HepG2 (cell line): ENCODE results near the gene NHSL1. TPM values are rescaled to one million over a fixed set of nuclear protein-coding genes. Genes with fewer than 3 reads are reported as not detected.

ENCODE experiments used
- ATAC-seq: fragments of 200-7000 bp; cut with Tn5 transposase; 3 replicates; pipeline ENCODE4 v1.9.1; 2020; ENCODE audit warnings: mild to moderate bottlenecking, moderate library complexity
- BruUV-seq: library from RNA; stranded (reverse); fragments of 400-500 nt; replicated peaks from 2 replicates; lab custom pipeline; 2021; lab: Mats Ljungman, UMichigan
- CTCF ChIA-PET: fragments of 300-600 bp; formaldehyde crosslinking; extraction: SDS; loops from one replicate; lab custom pipeline; 2021; ENCODE audit warnings: low total read pairs, inconsistent platforms, low intra/inter-chr PET ratio; lab: Yijun Ruan, JAX
- POLR2A ChIA-PET: fragments of 350-600 bp; sonication (Branson Sonifier 250); formaldehyde crosslinking; loops from one replicate; lab custom pipeline; 2020; ENCODE audit warnings: antibody characterized with exemption, inconsistent platforms; lab: Yijun Ruan, JAX
- DNase-seq: peaks from one replicate; pipeline ENCODE4 v3.0.0-alpha.2; 2015; ENCODE audit warnings: low spot score
- FAIRE-seq: peaks from 3 replicates; lab custom pipeline; 2011; peaks lifted over from hg19 to GRCh38; lab: Jason Lieb, UNC
- H2AFZ ChIP-seq: one replicate; pipeline ENCODE4 v1.6.1; 2011; ENCODE audit warnings: low read length, inconsistent platforms
- H3K27ac ChIP-seq: fragments of 300-600 bp; 3 replicates; pipeline ENCODE4 v1.8.0; 2011; ENCODE audit warnings: mixed run types, mild to moderate bottlenecking, mixed read lengths, low read length, inconsistent platforms; ENCODE audit not compliant: insufficient read depth; ENCODE audit errors: extremely low read length
- H3K27me3 ChIP-seq, 2 experiments: fragments of 200-600 bp in 1 of 2; 2 replicates in 1 of 2; 3 replicates in 1 of 2; pipeline versions ENCODE4 v1.6.0 to v1.8.0; 2011; ENCODE audit warnings: low read length in 2 of 2, mild to moderate bottlenecking in 2 of 2, moderate library complexity in 2 of 2, inconsistent platforms in 1 of 2; ENCODE audit not compliant: insufficient read depth in 2 of 2, control insufficient read depth in 1 of 2
- H3K36me3 ChIP-seq, 2 experiments: fragments of 200-600 bp in 1 of 2; replicated peaks in 1 of 2; 2 replicates in 1 of 2; 3 replicates in 1 of 2; pipeline versions ENCODE4 v1.5.1 to v1.8.0; 2011; ENCODE audit warnings: low read length in 2 of 2, inconsistent platforms in 1 of 2; ENCODE audit not compliant: insufficient read depth in 2 of 2, control insufficient read depth in 1 of 2
- H3K4me1 ChIP-seq: 2 replicates; pipeline ENCODE4 v1.5.1; 2012; ENCODE audit warnings: low read length, inconsistent platforms; ENCODE audit not compliant: insufficient read depth
- H3K4me2 ChIP-seq: 2 replicates; pipeline ENCODE4 v1.6.0; 2011; ENCODE audit warnings: low read depth, low read length, inconsistent platforms
- H3K4me3 ChIP-seq, 3 experiments: fragments of 200-600 bp in 1 of 3; sonication (generic), shearing (Covaris generic) in 1 of 3; replicated peaks in 1 of 3; 2 replicates each; pipeline ENCODE4 v1.5.1; 2011 to 2016; ENCODE audit warnings: low read length in 3 of 3, inconsistent platforms in 2 of 3, low read depth in 2 of 3, mild to moderate bottlenecking in 2 of 3, control low read depth in 1 of 3, mixed read lengths in 1 of 3; ENCODE audit not compliant: insufficient read depth in 1 of 3
- H3K79me2 ChIP-seq: one replicate; pipeline ENCODE4 v1.6.1; 2011; ENCODE audit warnings: low read length, inconsistent platforms; ENCODE audit not compliant: insufficient read depth
- H3K9ac ChIP-seq: 2 replicates; pipeline ENCODE4 v1.6.0; 2011; ENCODE audit warnings: mild to moderate bottlenecking, low read depth, low read length, inconsistent platforms; ENCODE audit not compliant: insufficient read depth
- H3K9me3 ChIP-seq: 2 replicates; pipeline ENCODE4 v1.5.1; 2012; ENCODE audit warnings: mild to moderate bottlenecking, low read length
- H4K20me1 ChIP-seq: 2 replicates; pipeline ENCODE4 v1.6.0; 2011; ENCODE audit warnings: inconsistent platforms, mild to moderate bottlenecking, low read length, moderate library complexity; ENCODE audit not compliant: insufficient read depth
- HNF4A ChIP-seq: sonication (generic); formaldehyde crosslinking; IDR thresholded peaks from 2 replicates; pipeline ENCODE4 v1.4.0; 2020; ENCODE audit warnings: missing genetic modification reagents
- STAG1 ChIP-seq: sonication (generic); formaldehyde crosslinking; IDR thresholded peaks from 2 replicates; pipeline ENCODE4 v1.4.0; 2020; ENCODE audit warnings: missing genetic modification reagents
- TAF1 ChIP-seq: sonication (generic); formaldehyde crosslinking; IDR thresholded peaks from 2 replicates; pipeline ENCODE4 v1.4.0; 2020; ENCODE audit warnings: missing genetic modification reagents
- ZBTB8A ChIP-seq: sonication (generic); formaldehyde crosslinking; IDR thresholded peaks from 2 replicates; pipeline ENCODE4 v1.4.0; 2020; ENCODE audit warnings: mild to moderate bottlenecking, low read depth, missing genetic modification reagents, borderline replicate concordance
- ZNF225 ChIP-seq: sonication (generic); formaldehyde crosslinking; IDR thresholded peaks from 2 replicates; pipeline ENCODE4 v1.4.0; 2020; ENCODE audit warnings: mild to moderate bottlenecking, missing genetic modification reagents
- WGBS: methylation state at CpG from one replicate; pipeline ENCODE4 v1.1.6; 2017; ENCODE audit warnings: low lambda C conversion rate; 5-methylcytosine and 5-hydroxymethylcytosine counted together
- in situ Hi-C: cut with HindIII; loops from 2 replicates; pipeline ENCODE4 v1.10.0; 2017; ENCODE audit warnings: low pct_unique_long_range_greater_than_20kb; ENCODE audit not compliant: extremely low pct_ligation_motif_present
- intact Hi-C: fragments of 100-400 bp; cut with micrococcal nuclease; formaldehyde crosslinking; loops from one replicate; pipeline ENCODE4 v1.10.0; 2022; ENCODE audit not compliant: unreplicated experiment
- polyA plus RNA-seq, 8 experiments: library from polyadenylated mRNA; depleted of rRNA in 3 of 8; stranded (reverse) in 7 of 8; unstranded in 1 of 8; fragments of >200 nt; fragmentation: Illumina TruSeq in 4 of 8; extraction: Trizol in 4 of 8; gene quantifications; 2 replicates each; pipeline versions ENCODE4 v1.2.1 to v1.2.3, GENCODE V29; 2011 to 2016; ENCODE audit warnings: low read depth in 4 of 8, missing spikeins in 1 of 8, mixed read lengths in 1 of 8; ENCODE audit not compliant: insufficient read depth in 1 of 8
- total RNA-seq, 5 experiments: library from RNA; depleted of rRNA; stranded (reverse); fragments of >200 nt; fragmentation: Illumina TruSeq; extraction: Trizol; gene quantifications; 2 replicates each; pipeline ENCODE4 v1.2.3, GENCODE V29; 2016; ENCODE audit warnings: low read depth in 1 of 5
- TF ChIP-seq, protein P1 (sequence below): sonication (generic); formaldehyde crosslinking; IDR thresholded peaks from 2 replicates; pipeline ENCODE4 v1.5.0; 2020; ENCODE audit warnings: mild to moderate bottlenecking, missing genetic modification reagents, moderate library complexity

NHSL1 gene
- total and polyA plus RNA-seq, 2 of the 13 experiments (the other 11 are each of a cell fraction or from before 2014, with no cell fraction given) = 24.9 to 53.6 TPM

DNA sequence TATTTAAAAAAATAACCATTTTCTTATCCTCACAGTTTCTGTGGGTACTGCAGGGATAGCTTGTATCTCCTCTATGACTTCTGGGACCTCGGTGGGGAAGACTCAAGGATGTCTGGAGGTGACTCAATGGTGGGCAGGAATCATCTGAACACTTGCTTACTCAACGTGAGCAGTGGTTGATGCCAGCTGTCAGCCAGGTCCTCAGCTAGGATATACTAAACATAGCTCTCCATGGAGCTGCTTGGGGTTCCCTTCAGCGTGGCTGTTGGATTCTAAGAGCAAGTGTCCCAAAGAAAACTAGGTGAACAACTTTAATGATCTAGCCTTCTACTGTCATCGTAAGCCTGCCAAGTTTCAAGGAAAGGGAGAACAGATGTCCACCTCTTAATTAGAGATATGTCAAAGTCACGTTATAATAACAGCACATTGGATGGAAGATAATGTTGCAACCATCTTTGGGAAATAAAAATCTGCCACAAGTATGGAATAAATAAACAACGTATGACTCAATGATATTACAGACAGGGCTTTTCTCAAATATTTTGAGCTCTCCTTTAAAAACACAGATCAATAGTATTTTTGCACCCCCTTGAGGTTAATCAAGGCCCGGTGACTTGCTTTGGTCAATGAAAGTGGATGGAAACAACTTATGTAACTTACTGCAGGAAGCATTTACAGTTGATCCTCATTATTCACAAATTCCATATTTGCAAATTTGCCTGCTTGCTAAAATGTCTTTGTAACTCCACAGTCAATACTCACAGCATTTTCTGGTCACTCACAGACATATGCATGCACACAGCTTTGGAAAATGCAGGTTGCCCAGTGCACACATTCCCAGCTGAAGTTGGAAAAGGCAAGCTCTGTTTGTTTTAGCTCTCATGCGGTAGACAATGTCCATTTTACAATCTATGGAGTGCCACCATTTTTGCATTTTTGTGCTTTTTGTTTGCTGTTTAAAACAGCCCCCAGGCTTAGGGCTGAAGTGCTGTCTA, 101.9 kb downstream of the NHSL1 start:
- CTCF ChIA-PET = no interaction called here
- POLR2A ChIA-PET = no interaction called here
- FAIRE-seq = no peak

More for the DNA sequence above, 101.9 kb downstream of the NHSL1 start:
- Histone ChIP-seq H3K36me3 (no peaks in the 10 kb centered on the region), H3K27me3 (no peaks in the 10 kb centered on the region; a peak in 1 of 5 replicates), H3K79me2 (no peaks in the 10 kb centered on the region), H3K4me3 (no peak overlapping the region), H3K4me1 (peaks cover 10% of the 10 kb centered on the region), H3K9me3 (no peaks in the 10 kb centered on the region), H2AFZ (no peak overlapping the region), H3K4me2 (peak overlapping the region; percentile 4; the same call in 1 of the 2 replicates), H3K27ac (no peak overlapping the region), H3K9ac (no peak overlapping the region), H4K20me1 (no peaks in the 10 kb centered on the region)
- 42% methylated on average over 8 of the region's 8 CpGs for WGBS
- in situ Hi-C loops = no loop called here
- no peak for DNase-seq
- BruUV-seq = no TSS peak
- intact Hi-C loops = no loop called here
- TF ChIP-seq ZNF225 = no peak
- TF ChIP-seq ZBTB8A (CRISPR knock-in tag) = 0 out of 2 replicates have a peak, but pooled peaks have one; percentile 49
- TF ChIP-seq TAF1 (CRISPR knock-in tag) = no peak
- TF ChIP-seq STAG1 = 0 out of 2 replicates have a peak, but pooled peaks have one; percentile 3
- TF ChIP-seq, protein P1, sequence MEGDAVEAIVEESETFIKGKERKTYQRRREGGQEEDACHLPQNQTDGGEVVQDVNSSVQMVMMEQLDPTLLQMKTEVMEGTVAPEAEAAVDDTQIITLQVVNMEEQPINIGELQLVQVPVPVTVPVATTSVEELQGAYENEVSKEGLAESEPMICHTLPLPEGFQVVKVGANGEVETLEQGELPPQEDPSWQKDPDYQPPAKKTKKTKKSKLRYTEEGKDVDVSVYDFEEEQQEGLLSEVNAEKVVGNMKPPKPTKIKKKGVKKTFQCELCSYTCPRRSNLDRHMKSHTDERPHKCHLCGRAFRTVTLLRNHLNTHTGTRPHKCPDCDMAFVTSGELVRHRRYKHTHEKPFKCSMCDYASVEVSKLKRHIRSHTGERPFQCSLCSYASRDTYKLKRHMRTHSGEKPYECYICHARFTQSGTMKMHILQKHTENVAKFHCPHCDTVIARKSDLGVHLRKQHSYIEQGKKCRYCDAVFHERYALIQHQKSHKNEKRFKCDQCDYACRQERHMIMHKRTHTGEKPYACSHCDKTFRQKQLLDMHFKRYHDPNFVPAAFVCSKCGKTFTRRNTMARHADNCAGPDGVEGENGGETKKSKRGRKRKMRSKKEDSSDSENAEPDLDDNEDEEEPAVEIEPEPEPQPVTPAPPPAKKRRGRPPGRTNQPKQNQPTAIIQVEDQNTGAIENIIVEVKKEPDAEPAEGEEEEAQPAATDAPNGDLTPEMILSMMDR (CRISPR knock-in tag) = 0 out of 2 replicates have a peak, but pooled peaks have one; percentile 8
- TF ChIP-seq HNF4A (CRISPR knock-in tag) = no peak
- ATAC-seq = peak; percentile 37; the same call in 1 of the 3 replicates
